DOHH2 (cell line): ENCODE results near the gene CPXM2.

Source experiments
- EZH2phosphoT487 ChIP-seq: fragments of 200-600 bp; sonication (generic); IDR thresholded peaks from 2 replicates; pipeline ENCODE4 v1.6.1; 2017; ENCODE audit warnings: borderline replicate concordance, mild to moderate bottlenecking, antibody characterized with exemption, low read length, moderate library complexity, mixed read lengths
- TF ChIP-seq, protein P1 (sequence below): fragments of 200-600 bp; sonication (generic); IDR thresholded peaks from one replicate; pipeline ENCODE4 v1.5.1; 2014; ENCODE audit warnings: antibody characterized with exemption, mild to moderate bottlenecking, low read depth, low read length; ENCODE audit not compliant: poor library complexity, severe bottlenecking

DNA sequence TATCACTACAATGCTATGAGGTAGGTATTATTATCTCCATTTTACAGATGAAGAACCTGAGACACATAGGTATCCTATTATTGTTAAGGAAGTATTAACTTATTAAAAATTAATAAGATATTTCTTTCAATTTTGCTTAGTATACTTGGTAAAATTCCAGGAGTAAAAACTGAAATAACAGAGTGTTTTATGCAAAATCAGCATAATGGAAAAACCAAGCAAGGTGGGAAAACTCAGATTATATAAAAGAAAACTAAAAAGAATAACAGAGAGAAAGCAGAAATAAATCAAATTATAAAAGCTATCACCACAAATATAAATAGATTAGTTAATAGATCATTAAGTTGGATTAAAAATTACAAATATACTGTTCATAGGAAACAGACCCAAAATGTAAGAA is 82.0 kb downstream of the CPXM2 start:
- TF ChIP-seq, protein P1, sequence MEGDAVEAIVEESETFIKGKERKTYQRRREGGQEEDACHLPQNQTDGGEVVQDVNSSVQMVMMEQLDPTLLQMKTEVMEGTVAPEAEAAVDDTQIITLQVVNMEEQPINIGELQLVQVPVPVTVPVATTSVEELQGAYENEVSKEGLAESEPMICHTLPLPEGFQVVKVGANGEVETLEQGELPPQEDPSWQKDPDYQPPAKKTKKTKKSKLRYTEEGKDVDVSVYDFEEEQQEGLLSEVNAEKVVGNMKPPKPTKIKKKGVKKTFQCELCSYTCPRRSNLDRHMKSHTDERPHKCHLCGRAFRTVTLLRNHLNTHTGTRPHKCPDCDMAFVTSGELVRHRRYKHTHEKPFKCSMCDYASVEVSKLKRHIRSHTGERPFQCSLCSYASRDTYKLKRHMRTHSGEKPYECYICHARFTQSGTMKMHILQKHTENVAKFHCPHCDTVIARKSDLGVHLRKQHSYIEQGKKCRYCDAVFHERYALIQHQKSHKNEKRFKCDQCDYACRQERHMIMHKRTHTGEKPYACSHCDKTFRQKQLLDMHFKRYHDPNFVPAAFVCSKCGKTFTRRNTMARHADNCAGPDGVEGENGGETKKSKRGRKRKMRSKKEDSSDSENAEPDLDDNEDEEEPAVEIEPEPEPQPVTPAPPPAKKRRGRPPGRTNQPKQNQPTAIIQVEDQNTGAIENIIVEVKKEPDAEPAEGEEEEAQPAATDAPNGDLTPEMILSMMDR, result no peak
- TF ChIP-seq EZH2phosphoT487, result no peak
